K562 (cell line): ENCODE results near the gene RFPL2. TPM values are rescaled to one million over a fixed set of nuclear protein-coding genes. Genes with fewer than 3 reads are reported as not detected.

Experiments
- MEIS2 ChIP-seq: fragments of 450-650 bp; IDR thresholded peaks from 2 replicates; pipeline ENCODE4 v1.6.1; 2014; ENCODE audit warnings: mild to moderate bottlenecking; ENCODE audit not compliant: partially characterized antibody
- MTA3 ChIP-seq: fragments of 450-650 bp; formaldehyde crosslinking; IDR thresholded peaks from 2 replicates; pipeline ENCODE4 v1.6.1; 2017; ENCODE audit warnings: mild to moderate bottlenecking, borderline replicate concordance
- polyA plus RNA-seq, 8 experiments: library from polyadenylated mRNA; depleted of rRNA in 4 of 8; stranded (reverse) in 5 of 8; unstranded in 3 of 8; fragments of >200 nt; fragmentation: Nextera tagmentation in 2 of 8; fragmentation: Illumina TruSeq in 1 of 8; extraction: Ambion mirVana in 2 of 8; extraction: Trizol in 1 of 8; gene quantifications; 2 replicates each; pipeline versions ENCODE4 v1.2.1 to v1.2.3, GENCODE V29; 2011 to 2014; ENCODE audit warnings: inconsistent platforms in 1 of 8, missing spikeins in 1 of 8
- total RNA-seq, 7 experiments: library from RNA; depleted of rRNA in 6 of 7; stranded (reverse); fragments of >200 nt in 6 of 7; fragmentation: Illumina TruSeq in 2 of 7; extraction: Trizol in 2 of 7; gene quantifications; 2 replicates each; pipeline versions ENCODE4 v1.2.1 to v1.2.3, GENCODE V29; 2011 to 2021; ENCODE audit warnings: low replicate concordance in 1 of 7
- TF ChIP-seq, protein P1 (sequence below): IDR thresholded peaks from 2 replicates; pipeline ENCODE4 v1.6.1; 2011; ENCODE audit warnings: borderline replicate concordance, low read depth, mild to moderate bottlenecking, moderate library complexity, low read length; ENCODE audit not compliant: insufficient read depth, poor library complexity, severe bottlenecking
- TF ChIP-seq, protein P2 (sequence below), 2 experiments: fragments of 450-650 bp; IDR thresholded peaks; 2 replicates each; pipeline ENCODE4 v1.6.1; 2018; ENCODE audit warnings: mild to moderate bottlenecking in 2 of 2, low read depth in 1 of 2; ENCODE audit not compliant: partially characterized antibody in 2 of 2

The RFPL2 gene
- total and polyA plus RNA-seq, 9 of the 15 experiments (the other 6 are each of a cell fraction or from before 2014, with no cell fraction given), result not detected

DNA sequence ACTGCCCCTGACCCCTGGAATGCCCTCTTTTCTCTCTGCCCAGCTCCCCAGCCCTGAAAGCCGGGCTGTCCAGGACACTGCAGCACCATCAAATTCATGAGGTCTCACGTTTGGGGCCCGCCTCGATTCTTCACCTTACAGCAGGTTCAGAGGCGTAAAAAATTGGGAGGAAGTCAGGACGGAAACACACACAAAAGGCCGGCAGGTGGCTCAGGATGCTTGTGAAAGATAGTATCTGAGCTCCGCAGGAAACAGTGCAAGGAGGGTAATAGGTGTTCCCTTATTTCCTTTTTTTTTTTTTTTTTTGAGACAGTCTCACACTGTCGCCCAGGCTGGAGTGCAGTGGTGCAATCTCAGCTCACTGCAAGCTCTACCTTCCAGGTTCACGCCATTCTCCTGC is 4.1 kb downstream of the RFPL2 start (continued):
- TF ChIP-seq, protein P1, sequence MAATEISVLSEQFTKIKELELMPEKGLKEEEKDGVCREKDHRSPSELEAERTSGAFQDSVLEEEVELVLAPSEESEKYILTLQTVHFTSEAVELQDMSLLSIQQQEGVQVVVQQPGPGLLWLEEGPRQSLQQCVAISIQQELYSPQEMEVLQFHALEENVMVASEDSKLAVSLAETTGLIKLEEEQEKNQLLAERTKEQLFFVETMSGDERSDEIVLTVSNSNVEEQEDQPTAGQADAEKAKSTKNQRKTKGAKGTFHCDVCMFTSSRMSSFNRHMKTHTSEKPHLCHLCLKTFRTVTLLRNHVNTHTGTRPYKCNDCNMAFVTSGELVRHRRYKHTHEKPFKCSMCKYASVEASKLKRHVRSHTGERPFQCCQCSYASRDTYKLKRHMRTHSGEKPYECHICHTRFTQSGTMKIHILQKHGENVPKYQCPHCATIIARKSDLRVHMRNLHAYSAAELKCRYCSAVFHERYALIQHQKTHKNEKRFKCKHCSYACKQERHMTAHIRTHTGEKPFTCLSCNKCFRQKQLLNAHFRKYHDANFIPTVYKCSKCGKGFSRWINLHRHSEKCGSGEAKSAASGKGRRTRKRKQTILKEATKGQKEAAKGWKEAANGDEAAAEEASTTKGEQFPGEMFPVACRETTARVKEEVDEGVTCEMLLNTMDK, result no peak
- TF ChIP-seq MEIS2 (no peak), MTA3 (no peak)
- TF ChIP-seq, protein P2, sequence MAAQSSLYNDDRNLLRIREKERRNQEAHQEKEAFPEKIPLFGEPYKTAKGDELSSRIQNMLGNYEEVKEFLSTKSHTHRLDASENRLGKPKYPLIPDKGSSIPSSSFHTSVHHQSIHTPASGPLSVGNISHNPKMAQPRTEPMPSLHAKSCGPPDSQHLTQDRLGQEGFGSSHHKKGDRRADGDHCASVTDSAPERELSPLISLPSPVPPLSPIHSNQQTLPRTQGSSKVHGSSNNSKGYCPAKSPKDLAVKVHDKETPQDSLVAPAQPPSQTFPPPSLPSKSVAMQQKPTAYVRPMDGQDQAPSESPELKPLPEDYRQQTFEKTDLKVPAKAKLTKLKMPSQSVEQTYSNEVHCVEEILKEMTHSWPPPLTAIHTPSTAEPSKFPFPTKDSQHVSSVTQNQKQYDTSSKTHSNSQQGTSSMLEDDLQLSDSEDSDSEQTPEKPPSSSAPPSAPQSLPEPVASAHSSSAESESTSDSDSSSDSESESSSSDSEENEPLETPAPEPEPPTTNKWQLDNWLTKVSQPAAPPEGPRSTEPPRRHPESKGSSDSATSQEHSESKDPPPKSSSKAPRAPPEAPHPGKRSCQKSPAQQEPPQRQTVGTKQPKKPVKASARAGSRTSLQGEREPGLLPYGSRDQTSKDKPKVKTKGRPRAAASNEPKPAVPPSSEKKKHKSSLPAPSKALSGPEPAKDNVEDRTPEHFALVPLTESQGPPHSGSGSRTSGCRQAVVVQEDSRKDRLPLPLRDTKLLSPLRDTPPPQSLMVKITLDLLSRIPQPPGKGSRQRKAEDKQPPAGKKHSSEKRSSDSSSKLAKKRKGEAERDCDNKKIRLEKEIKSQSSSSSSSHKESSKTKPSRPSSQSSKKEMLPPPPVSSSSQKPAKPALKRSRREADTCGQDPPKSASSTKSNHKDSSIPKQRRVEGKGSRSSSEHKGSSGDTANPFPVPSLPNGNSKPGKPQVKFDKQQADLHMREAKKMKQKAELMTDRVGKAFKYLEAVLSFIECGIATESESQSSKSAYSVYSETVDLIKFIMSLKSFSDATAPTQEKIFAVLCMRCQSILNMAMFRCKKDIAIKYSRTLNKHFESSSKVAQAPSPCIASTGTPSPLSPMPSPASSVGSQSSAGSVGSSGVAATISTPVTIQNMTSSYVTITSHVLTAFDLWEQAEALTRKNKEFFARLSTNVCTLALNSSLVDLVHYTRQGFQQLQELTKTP (IDR thresholded peaks at IDR 0.05; ENCODE audit: low read depth in 1 of 2, partially characterized antibody in 2 of 2), result no peak
